ENCODE measurements around the gene TRAK1.

GRCh38 chr3:42230860-42231259 lies 139.7 kb downstream of the TRAK1 start:
- TF ChIP-seq CTCF (conservative IDR thresholded peaks at IDR 0.05) (no peak), EZH2 (IDR thresholded peaks at IDR 0.05; ENCODE audit: low read depth) (no peak)
